HG02970 (cell line): Measurements from ENCODE around the gene CRACR2A.

ENCODE experiments used
- ATAC-seq: cut with Tn5 transposase; IDR thresholded peaks from one replicate; pipeline ENCODE4 v1.9.1; 2021; ENCODE audit warnings: mild to moderate bottlenecking, moderate library complexity, moderate number of reproducible peaks; ENCODE audit not compliant: unreplicated experiment, low FRiP score

The CRACR2A gene

GRCh38 chr12:3692616-3693365 is 60.1 kb downstream of the CRACR2A start:
- no peak for ATAC-seq

- no peak for ATAC-seq
Observed at GRCh38 chr12:3686463-3686862, 66.4 kb downstream of the CRACR2A start.

- no peak for ATAC-seq
Observed at GRCh38 chr12:3685830-3686229, 67.1 kb downstream of the CRACR2A start.

GRCh38 chr12:3684449-3685051 is 68.4 kb downstream of the CRACR2A start:
- no peak for ATAC-seq

- no peak for ATAC-seq
Observed at GRCh38 chr12:3683670-3684069, 69.2 kb downstream of the CRACR2A start.

GRCh38 chr12:3681595-3682061 is 71.3 kb downstream of the CRACR2A start:
- no peak for ATAC-seq

GRCh38 chr12:3680919-3681594 is 71.9 kb downstream of the CRACR2A start:
- ATAC-seq, result no peak

GRCh38 chr12:3679831-3680230 is 73.1 kb downstream of the CRACR2A start:
- ATAC-seq, result no peak

GRCh38 chr12:3677609-3678008 is 75.3 kb downstream of the CRACR2A start:
- ATAC-seq, result no peak

GRCh38 chr12:3673981-3674708 is 78.8 kb downstream of the CRACR2A start:
- ATAC-seq, result no peak

- ATAC-seq, result no peak
Observed at GRCh38 chr12:3672113-3672509, 80.8 kb downstream of the CRACR2A start.

- ATAC-seq, result no peak
Observed at GRCh38 chr12:3671330-3672112, 81.4 kb downstream of the CRACR2A start.

- no peak for ATAC-seq
Observed at GRCh38 chr12:3670083-3670620, 82.8 kb downstream of the CRACR2A start.

GRCh38 chr12:3669594-3669993 is 83.3 kb downstream of the CRACR2A start:
- ATAC-seq, result no peak

- ATAC-seq, result no peak
Observed at GRCh38 chr12:3668479-3669165, 84.3 kb downstream of the CRACR2A start.

GRCh38 chr12:3667485-3667884 is 85.4 kb downstream of the CRACR2A start:
- ATAC-seq, result no peak

GRCh38 chr12:3666441-3666840 is 86.5 kb downstream of the CRACR2A start:
- no peak for ATAC-seq

- ATAC-seq, result no peak
Observed at GRCh38 chr12:3662521-3662921, 90.4 kb downstream of the CRACR2A start.

GRCh38 chr12:3661028-3661427 is 91.9 kb downstream of the CRACR2A start:
- no peak for ATAC-seq
